ENCODE measurements around the gene SYT6.

DNA sequence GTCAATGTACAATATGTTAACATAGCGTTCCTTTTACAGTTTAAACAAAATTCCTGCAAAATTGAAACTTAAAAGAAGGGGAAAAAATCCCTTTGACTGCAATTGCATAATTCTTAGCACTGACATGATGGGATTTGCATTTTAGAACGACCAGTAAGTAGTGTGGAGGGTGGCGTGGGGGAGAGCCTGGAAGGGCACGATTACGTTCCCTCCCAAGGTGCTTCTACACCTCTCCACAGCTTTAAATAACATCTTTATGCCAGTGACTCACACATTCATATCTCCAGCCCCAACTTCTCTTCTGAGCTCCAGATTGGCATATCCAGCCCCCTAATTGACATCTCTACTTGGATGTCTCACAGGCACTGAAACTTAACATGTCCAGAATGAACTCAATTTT lies 110.1 kb downstream of the SYT6 start:
- TF ChIP-seq, protein P1, sequence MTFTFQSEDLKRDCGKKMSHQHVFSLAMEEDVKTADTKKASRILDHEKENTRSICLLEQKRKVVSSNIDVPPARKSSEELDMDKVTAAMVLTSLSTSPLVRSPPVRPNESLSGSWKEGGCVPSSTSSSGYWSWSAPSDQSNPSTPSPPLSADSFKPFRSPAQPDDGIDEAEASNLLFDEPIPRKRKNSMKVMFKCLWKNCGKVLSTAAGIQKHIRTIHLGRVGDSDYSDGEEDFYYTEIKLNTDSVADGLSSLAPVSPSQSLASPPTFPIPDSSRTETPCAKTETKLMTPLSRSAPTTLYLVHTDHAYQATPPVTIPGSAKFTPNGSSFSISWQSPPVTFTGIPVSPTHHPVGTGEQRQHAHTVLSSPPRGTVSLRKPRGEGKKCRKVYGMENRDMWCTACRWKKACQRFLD (CRISPR knock-in tag; IDR thresholded peaks at IDR 0.05; ENCODE audit: borderline replicate concordance), result no peak
- no peak for TF ChIP-seq ESRRA (CRISPR knock-in tag; IDR thresholded peaks at IDR 0.05; ENCODE audit: low read depth)
- TF ChIP-seq, protein P2, sequence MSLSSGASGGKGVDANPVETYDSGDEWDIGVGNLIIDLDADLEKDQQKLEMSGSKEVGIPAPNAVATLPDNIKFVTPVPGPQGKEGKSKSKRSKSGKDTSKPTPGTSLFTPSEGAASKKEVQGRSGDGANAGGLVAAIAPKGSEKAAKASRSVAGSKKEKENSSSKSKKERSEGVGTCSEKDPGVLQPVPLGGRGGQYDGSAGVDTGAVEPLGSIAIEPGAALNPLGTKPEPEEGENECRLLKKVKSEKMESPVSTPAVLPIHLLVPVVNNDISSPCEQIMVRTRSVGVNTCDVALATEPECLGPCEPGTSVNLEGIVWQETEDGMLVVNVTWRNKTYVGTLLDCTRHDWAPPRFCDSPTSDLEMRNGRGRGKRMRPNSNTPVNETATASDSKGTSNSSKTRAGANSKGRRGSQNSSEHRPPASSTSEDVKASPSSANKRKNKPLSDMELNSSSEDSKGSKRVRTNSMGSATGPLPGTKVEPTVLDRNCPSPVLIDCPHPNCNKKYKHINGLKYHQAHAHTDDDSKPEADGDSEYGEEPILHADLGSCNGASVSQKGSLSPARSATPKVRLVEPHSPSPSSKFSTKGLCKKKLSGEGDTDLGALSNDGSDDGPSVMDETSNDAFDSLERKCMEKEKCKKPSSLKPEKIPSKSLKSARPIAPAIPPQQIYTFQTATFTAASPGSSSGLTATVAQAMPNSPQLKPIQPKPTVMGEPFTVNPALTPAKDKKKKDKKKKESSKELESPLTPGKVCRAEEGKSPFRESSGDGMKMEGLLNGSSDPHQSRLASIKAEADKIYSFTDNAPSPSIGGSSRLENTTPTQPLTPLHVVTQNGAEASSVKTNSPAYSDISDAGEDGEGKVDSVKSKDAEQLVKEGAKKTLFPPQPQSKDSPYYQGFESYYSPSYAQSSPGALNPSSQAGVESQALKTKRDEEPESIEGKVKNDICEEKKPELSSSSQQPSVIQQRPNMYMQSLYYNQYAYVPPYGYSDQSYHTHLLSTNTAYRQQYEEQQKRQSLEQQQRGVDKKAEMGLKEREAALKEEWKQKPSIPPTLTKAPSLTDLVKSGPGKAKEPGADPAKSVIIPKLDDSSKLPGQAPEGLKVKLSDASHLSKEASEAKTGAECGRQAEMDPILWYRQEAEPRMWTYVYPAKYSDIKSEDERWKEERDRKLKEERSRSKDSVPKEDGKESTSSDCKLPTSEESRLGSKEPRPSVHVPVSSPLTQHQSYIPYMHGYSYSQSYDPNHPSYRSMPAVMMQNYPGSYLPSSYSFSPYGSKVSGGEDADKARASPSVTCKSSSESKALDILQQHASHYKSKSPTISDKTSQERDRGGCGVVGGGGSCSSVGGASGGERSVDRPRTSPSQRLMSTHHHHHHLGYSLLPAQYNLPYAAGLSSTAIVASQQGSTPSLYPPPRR (CRISPR knock-in tag; IDR thresholded peaks at IDR 0.05; ENCODE audit: borderline replicate concordance), result no peak
- TF ChIP-seq, protein P3, sequence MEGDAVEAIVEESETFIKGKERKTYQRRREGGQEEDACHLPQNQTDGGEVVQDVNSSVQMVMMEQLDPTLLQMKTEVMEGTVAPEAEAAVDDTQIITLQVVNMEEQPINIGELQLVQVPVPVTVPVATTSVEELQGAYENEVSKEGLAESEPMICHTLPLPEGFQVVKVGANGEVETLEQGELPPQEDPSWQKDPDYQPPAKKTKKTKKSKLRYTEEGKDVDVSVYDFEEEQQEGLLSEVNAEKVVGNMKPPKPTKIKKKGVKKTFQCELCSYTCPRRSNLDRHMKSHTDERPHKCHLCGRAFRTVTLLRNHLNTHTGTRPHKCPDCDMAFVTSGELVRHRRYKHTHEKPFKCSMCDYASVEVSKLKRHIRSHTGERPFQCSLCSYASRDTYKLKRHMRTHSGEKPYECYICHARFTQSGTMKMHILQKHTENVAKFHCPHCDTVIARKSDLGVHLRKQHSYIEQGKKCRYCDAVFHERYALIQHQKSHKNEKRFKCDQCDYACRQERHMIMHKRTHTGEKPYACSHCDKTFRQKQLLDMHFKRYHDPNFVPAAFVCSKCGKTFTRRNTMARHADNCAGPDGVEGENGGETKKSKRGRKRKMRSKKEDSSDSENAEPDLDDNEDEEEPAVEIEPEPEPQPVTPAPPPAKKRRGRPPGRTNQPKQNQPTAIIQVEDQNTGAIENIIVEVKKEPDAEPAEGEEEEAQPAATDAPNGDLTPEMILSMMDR (CRISPR knock-in tag; IDR thresholded peaks at IDR 0.05), result no peak
- no peak for TF ChIP-seq PPARG (CRISPR knock-in tag; conservative IDR thresholded peaks at IDR 0.05)
- TF ChIP-seq PHF21A (CRISPR knock-in tag; IDR thresholded peaks at IDR 0.05), result no peak
- TF ChIP-seq, protein P4, sequence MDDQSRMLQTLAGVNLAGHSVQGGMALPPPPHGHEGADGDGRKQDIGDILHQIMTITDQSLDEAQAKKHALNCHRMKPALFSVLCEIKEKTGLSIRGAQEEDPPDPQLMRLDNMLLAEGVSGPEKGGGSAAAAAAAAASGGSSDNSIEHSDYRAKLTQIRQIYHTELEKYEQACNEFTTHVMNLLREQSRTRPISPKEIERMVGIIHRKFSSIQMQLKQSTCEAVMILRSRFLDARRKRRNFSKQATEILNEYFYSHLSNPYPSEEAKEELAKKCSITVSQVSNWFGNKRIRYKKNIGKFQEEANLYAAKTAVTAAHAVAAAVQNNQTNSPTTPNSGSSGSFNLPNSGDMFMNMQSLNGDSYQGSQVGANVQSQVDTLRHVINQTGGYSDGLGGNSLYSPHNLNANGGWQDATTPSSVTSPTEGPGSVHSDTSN (CRISPR knock-in tag; IDR thresholded peaks at IDR 0.05; ENCODE audit: borderline replicate concordance), result no peak
- TF ChIP-seq HDAC6 (IDR thresholded peaks at IDR 0.05; ENCODE audit: low read depth, low read length), result no peak
- TF ChIP-seq, protein P5, sequence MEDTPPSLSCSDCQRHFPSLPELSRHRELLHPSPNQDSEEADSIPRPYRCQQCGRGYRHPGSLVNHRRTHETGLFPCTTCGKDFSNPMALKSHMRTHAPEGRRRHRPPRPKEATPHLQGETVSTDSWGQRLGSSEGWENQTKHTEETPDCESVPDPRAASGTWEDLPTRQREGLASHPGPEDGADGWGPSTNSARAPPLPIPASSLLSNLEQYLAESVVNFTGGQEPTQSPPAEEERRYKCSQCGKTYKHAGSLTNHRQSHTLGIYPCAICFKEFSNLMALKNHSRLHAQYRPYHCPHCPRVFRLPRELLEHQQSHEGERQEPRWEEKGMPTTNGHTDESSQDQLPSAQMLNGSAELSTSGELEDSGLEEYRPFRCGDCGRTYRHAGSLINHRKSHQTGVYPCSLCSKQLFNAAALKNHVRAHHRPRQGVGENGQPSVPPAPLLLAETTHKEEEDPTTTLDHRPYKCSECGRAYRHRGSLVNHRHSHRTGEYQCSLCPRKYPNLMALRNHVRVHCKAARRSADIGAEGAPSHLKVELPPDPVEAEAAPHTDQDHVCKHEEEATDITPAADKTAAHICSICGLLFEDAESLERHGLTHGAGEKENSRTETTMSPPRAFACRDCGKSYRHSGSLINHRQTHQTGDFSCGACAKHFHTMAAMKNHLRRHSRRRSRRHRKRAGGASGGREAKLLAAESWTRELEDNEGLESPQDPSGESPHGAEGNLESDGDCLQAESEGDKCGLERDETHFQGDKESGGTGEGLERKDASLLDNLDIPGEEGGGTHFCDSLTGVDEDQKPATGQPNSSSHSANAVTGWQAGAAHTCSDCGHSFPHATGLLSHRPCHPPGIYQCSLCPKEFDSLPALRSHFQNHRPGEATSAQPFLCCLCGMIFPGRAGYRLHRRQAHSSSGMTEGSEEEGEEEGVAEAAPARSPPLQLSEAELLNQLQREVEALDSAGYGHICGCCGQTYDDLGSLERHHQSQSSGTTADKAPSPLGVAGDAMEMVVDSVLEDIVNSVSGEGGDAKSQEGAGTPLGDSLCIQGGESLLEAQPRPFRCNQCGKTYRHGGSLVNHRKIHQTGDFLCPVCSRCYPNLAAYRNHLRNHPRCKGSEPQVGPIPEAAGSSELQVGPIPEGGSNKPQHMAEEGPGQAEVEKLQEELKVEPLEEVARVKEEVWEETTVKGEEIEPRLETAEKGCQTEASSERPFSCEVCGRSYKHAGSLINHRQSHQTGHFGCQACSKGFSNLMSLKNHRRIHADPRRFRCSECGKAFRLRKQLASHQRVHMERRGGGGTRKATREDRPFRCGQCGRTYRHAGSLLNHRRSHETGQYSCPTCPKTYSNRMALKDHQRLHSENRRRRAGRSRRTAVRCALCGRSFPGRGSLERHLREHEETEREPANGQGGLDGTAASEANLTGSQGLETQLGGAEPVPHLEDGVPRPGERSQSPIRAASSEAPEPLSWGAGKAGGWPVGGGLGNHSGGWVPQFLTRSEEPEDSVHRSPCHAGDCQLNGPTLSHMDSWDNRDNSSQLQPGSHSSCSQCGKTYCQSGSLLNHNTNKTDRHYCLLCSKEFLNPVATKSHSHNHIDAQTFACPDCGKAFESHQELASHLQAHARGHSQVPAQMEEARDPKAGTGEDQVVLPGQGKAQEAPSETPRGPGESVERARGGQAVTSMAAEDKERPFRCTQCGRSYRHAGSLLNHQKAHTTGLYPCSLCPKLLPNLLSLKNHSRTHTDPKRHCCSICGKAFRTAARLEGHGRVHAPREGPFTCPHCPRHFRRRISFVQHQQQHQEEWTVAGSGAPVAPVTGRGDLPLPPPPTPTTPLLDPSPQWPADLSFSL (CRISPR knock-in tag; IDR thresholded peaks at IDR 0.05), result no peak
- TF ChIP-seq ETV5 (CRISPR knock-in tag; IDR thresholded peaks at IDR 0.05; ENCODE audit: borderline replicate concordance), result no peak
- no peak for TF ChIP-seq EHMT2 (IDR thresholded peaks at IDR 0.05; ENCODE audit: borderline replicate concordance, low read depth, low read length)

Measured in HepG2 (cell line).